ENCODE results near the gene CCDC183.

- TF ChIP-seq CTCF (conservative IDR thresholded peaks at IDR 0.05; ENCODE audit: low read length) = no peak
- no peak for TF ChIP-seq EZH2phosphoT487 (IDR thresholded peaks at IDR 0.05; ENCODE audit: borderline replicate concordance, low read depth, low read length)
Measured at GRCh38 chr9:136747161-136748060, 48.7 kb upstream of the CCDC183 start.

All from OCI-LY7 (cell line).